Measurements from ENCODE around the gene CD69.

- TF ChIP-seq CTCF (IDR thresholded peaks at IDR 0.05; ENCODE audit: insufficient read depth, low read length, poor library complexity, severe bottlenecking) (no peak), EZH2phosphoT487 (conservative IDR thresholded peaks at IDR 0.05; ENCODE audit: low read length) (no peak)
These were observed 29.3 kb downstream of the CD69 start for GRCh38 chr12:9731393-9731792.

Data from SU-DHL-6 (cell line).